ENCODE measurements around the gene HOXB13. TPM values are rescaled to one million over a fixed set of nuclear protein-coding genes. Genes with fewer than 3 reads are reported as not detected.

Gene HOXB13
- under 1 TPM in 1 of 3 donors, not detected in 2; 0.11 TPM for total RNA-seq

GRCh38 chr17:48728232-48729231 is at the start of gene HOXB13:
HOXB13 (minus strand) TSS chr17:48728750; CDS start chr17:48728593, 157 bp downstream.
- DNase-seq: peak; percentile 36
- Mint-ChIP-seq H3K4me3 (peak within 1 kb of the TSS; percentile 26), H3K36me3 (ENCODE audit: insufficient read depth) (no peaks in the 10 kb centered on the region), H3K9me3 (no peaks in the 10 kb centered on the region), H3K4me1 (ENCODE audit: low read depth) (peaks cover 32% of the 10 kb centered on the region), H3K27me3 (ENCODE audit: low read depth) (peaks cover 93% of the 10 kb centered on the region)
- ATAC-seq: peak; percentile 41 to 49

- DNase-seq (no peak), ATAC-seq (no peak)
- H3K27me3 Mint-ChIP-seq (ENCODE audit: low read depth): peaks cover 23% of the 10 kb centered on the region
- H3K4me3 Mint-ChIP-seq: no peak overlapping the region
- no peaks in the 10 kb centered on the region for H3K4me1 Mint-ChIP-seq (ENCODE audit: low read depth)
- no peaks in the 10 kb centered on the region for H3K9me3 Mint-ChIP-seq
- H3K36me3 Mint-ChIP-seq (ENCODE audit: insufficient read depth): no peaks in the 10 kb centered on the region
These were observed 48.1 kb upstream of the HOXB13 start for GRCh38 chr17:48776602-48777001.

DNA sequence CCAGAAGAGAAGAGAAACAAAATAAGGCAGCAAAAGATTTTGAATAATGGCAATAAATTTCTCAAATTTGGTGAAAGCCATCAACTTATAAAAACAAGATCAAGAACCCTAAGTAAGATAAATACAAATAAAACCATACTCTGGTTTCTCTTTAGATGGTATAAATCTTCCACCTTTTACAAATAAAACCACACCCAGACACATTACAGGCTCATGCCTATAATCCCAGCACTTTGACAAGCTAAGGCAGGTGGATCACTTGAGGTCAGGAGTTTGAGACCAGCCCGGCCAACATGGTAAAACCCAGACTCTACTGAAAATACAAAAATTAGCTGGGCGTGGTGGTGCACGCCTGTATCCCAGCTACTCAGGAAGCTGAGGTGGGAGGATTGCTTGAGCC is 44.7 kb upstream of the HOXB13 start:
- H3K27me3 Mint-ChIP-seq (ENCODE audit: low read depth): peaks cover 43% of the 10 kb centered on the region

DNA sequence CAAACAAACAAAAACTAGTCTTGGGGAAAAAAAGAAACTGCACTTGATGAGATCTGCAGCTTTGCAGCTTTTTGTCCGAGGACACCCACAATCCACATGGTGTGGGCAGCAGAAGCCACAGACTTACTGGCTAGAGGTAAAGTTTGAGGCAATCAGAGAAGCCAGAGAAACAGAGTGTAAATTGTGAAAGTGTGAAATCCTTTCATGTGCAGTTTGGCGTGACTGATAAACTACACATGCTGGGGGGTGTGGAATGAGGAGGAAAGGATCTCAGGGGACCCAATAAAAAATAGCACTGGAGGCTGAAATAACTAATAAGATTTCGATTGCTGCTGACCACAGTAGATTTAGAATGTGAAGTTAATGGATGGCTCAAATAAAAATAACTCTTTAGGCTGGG is 42.4 kb upstream of the HOXB13 start:
- Mint-ChIP-seq H3K27me3 (ENCODE audit: low read depth) (peaks cover 49% of the 10 kb centered on the region), H3K9me3 (no peaks in the 10 kb centered on the region), H3K4me1 (ENCODE audit: low read depth) (no peaks in the 10 kb centered on the region), H3K36me3 (ENCODE audit: insufficient read depth) (no peaks in the 10 kb centered on the region), H3K4me3 (no peak overlapping the region)
- ATAC-seq (no peak), DNase-seq (no peak)

More for the DNA sequence above, 44.7 kb upstream of the HOXB13 start:
- ATAC-seq: no peak
- Mint-ChIP-seq H3K9me3 (no peaks in the 10 kb centered on the region), H3K4me3 (no peak overlapping the region), H3K36me3 (ENCODE audit: insufficient read depth) (no peaks in the 10 kb centered on the region), H3K4me1 (ENCODE audit: low read depth) (no peaks in the 10 kb centered on the region)
- DNase-seq: no peak

GRCh38 chr17:48769009-48769675 is 40.6 kb upstream of the HOXB13 start:
- Mint-ChIP-seq H3K4me3 (no peak overlapping the region), H3K36me3 (ENCODE audit: insufficient read depth) (no peaks in the 10 kb centered on the region), H3K27me3 (ENCODE audit: low read depth) (peaks cover 49% of the 10 kb centered on the region), H3K4me1 (ENCODE audit: low read depth) (no peaks in the 10 kb centered on the region), H3K9me3 (no peaks in the 10 kb centered on the region)
- DNase-seq (no peak), ATAC-seq (no peak)

- H3K9me3 Mint-ChIP-seq: no peaks in the 10 kb centered on the region
- no peak overlapping the region for H3K4me3 Mint-ChIP-seq
- H3K4me1 Mint-ChIP-seq (ENCODE audit: low read depth): no peaks in the 10 kb centered on the region
- ATAC-seq (no peak), DNase-seq (no peak)
- peaks cover 56% of the 10 kb centered on the region for H3K27me3 Mint-ChIP-seq (ENCODE audit: low read depth)
- no peaks in the 10 kb centered on the region for H3K36me3 Mint-ChIP-seq (ENCODE audit: insufficient read depth)
These were observed 38.8 kb upstream of the HOXB13 start for GRCh38 chr17:48767263-48767774.

DNA sequence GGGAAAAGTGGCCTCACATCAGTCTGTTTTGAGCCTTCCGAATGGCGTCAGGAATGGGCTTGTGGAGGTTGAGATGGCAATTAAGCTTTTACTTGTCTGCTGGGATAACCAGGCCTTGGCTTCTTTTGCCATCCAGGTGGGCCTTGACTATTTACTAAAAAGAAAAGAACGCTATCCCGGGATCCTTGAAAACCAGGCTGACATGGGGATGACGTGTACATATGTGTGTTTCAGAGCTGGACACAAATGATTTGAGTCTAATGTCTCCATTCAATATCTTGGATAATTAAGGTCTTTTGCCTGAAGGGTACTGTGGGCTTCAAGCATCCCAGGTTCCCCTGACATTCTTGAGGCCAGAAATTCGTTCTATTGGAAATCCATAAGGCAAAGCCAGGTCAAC is 32.6 kb upstream of the HOXB13 start:
- Mint-ChIP-seq H3K4me3 (no peak overlapping the region), H3K4me1 (ENCODE audit: low read depth) (no peaks in the 10 kb centered on the region), H3K36me3 (ENCODE audit: insufficient read depth) (no peaks in the 10 kb centered on the region), H3K9me3 (no peaks in the 10 kb centered on the region), H3K27me3 (ENCODE audit: low read depth) (peaks cover 83% of the 10 kb centered on the region)
- no peak for DNase-seq
- ATAC-seq: no peak

DNA sequence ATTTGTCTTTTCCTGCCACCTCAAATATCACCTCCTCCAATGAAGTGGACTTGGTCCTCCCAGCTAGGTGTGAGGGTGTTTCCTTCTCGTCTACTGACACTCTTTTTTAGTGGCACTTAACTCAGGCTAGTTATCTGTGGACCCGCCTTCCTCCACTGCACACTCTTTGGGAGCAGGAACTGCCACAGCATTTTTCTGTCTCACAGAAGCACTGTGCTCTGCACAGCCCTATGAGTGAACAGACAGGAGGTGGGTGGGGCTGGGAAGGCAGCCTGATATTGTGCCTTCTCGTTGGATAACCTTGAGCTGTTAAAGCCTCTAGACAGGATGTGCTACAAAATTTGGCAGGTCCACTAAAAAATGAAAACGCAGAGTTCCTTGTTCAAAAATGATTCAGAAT is 31.9 kb upstream of the HOXB13 start:
- Mint-ChIP-seq H3K4me3 (no peak overlapping the region), H3K9me3 (no peaks in the 10 kb centered on the region), H3K36me3 (ENCODE audit: insufficient read depth) (no peaks in the 10 kb centered on the region), H3K27me3 (ENCODE audit: low read depth) (peaks cover 84% of the 10 kb centered on the region), H3K4me1 (ENCODE audit: low read depth) (no peaks in the 10 kb centered on the region)
- no peak for DNase-seq
- ATAC-seq: no peak

- no peaks in the 10 kb centered on the region for H3K36me3 Mint-ChIP-seq (ENCODE audit: insufficient read depth)
- no peak overlapping the region for H3K4me3 Mint-ChIP-seq
- no peaks in the 10 kb centered on the region for H3K4me1 Mint-ChIP-seq (ENCODE audit: low read depth)
- H3K27me3 Mint-ChIP-seq (ENCODE audit: low read depth): peaks cover 88% of the 10 kb centered on the region
- DNase-seq (no peak), ATAC-seq (no peak)
- H3K9me3 Mint-ChIP-seq: no peaks in the 10 kb centered on the region
These were observed 30.7 kb upstream of the HOXB13 start for GRCh38 chr17:48759288-48759687.

DNA sequence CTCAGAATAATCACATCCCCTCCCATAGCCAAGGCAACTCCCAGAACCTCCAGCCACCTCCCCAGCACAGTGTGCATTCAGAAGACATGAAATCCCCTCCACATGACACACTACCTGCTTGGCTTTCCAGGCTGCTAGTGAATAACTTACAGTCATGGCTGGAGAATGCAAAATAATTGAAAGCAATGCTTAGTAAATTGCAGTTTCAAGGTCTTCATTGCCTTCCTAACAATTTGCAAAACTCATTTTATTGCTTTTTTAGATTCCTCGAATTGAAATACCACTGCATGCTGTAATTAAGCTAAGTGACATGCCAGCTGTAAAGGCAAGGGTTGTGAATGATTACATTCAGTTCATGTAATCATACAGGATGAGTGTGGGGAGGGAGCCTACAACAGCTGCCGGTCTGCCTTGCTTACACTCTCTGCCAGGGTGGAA is 29.0 kb upstream of the HOXB13 start:
- Mint-ChIP-seq H3K9me3 (no peaks in the 10 kb centered on the region), H3K36me3 (ENCODE audit: insufficient read depth) (no peaks in the 10 kb centered on the region), H3K4me1 (ENCODE audit: low read depth) (peaks cover 2% of the 10 kb centered on the region), H3K4me3 (no peak overlapping the region), H3K27me3 (ENCODE audit: low read depth) (peaks cover 92% of the 10 kb centered on the region)
- ATAC-seq: no peak
- no peak for DNase-seq

DNA sequence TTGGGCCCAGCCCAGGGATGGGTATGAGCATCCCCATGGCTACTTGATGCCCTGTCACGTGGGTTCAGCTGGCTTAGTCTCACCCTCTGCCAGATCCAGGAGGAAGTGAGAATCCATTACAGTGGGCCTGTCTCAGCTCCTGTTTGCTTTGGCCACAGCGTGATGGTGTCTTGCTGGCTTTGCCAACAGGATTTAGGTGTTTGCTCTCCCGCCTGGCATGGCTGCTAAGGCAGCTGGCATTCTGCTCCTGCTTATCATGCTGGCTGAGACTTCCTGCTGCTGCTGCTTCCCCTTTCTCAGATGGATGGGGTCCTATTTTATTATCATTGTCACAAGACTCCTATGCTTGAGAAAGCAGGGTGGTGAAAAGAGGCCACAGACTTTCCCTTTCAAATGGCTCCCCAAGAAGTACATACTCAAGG is 28.3 kb upstream of the HOXB13 start:
- DNase-seq: no peak
- no peak overlapping the region for H3K4me3 Mint-ChIP-seq
- peaks cover 5% of the 10 kb centered on the region for H3K4me1 Mint-ChIP-seq (ENCODE audit: low read depth)
- H3K27me3 Mint-ChIP-seq (ENCODE audit: low read depth): peaks cover 92% of the 10 kb centered on the region
- H3K36me3 Mint-ChIP-seq (ENCODE audit: insufficient read depth): no peaks in the 10 kb centered on the region
- no peaks in the 10 kb centered on the region for H3K9me3 Mint-ChIP-seq
- no peak for ATAC-seq

- no peak for DNase-seq
- H3K4me3 Mint-ChIP-seq: no peak overlapping the region
- H3K4me1 Mint-ChIP-seq (ENCODE audit: low read depth): peaks cover 5% of the 10 kb centered on the region
- no peak for ATAC-seq
- peaks cover 92% of the 10 kb centered on the region for H3K27me3 Mint-ChIP-seq (ENCODE audit: low read depth)
- H3K9me3 Mint-ChIP-seq: no peaks in the 10 kb centered on the region
- H3K36me3 Mint-ChIP-seq (ENCODE audit: insufficient read depth): no peaks in the 10 kb centered on the region
These were observed 26.8 kb upstream of the HOXB13 start for GRCh38 chr17:48755356-48755755.

GRCh38 chr17:48754500-48755261 is 26.1 kb upstream of the HOXB13 start:
- H3K4me3 Mint-ChIP-seq: no peak overlapping the region
- ATAC-seq (peak in 1 of 2 donors; percentile 14), DNase-seq (no peak)
- peaks cover 93% of the 10 kb centered on the region for H3K27me3 Mint-ChIP-seq (ENCODE audit: low read depth)
- H3K4me1 Mint-ChIP-seq (ENCODE audit: low read depth): peaks cover 5% of the 10 kb centered on the region
- no peaks in the 10 kb centered on the region for H3K9me3 Mint-ChIP-seq
- H3K36me3 Mint-ChIP-seq (ENCODE audit: insufficient read depth): no peaks in the 10 kb centered on the region

Data from activated T-cell treated with anti-CD3 and anti-CD28 coated beads, Interleukin-2, amount 50 U/mL, for 4 hours (primary cell).